ENCODE data around the gene INPP5A. TPM values are rescaled to one million over a fixed set of nuclear protein-coding genes. Genes with fewer than 3 reads are reported as not detected.

INPP5A gene
- total RNA-seq, 1 experiment from 2014 or later: 12.3 TPM

- Histone ChIP-seq H4K20me1 (ENCODE audit: insufficient read depth) (no peaks in the 10 kb centered on the region), H3K27me3 (ENCODE audit: insufficient read depth, low read length) (no peaks in the 10 kb centered on the region), H3K4me3 (replicated peaks in 1 of 2; ENCODE audit: low read depth in 1 of 2, low read length in 2 of 2) (no peak overlapping the region), H3K4me2 (ENCODE audit: low read length) (no peak overlapping the region), H3K9me3 (ENCODE audit: control insufficient read depth in 1 of 2, insufficient read depth in 1 of 2, low read depth in 1 of 2, low read length in 2 of 2) (no peaks in the 10 kb centered on the region), H3K9ac (ENCODE audit: low read length) (no peak overlapping the region), H3K4me1 (ENCODE audit: control insufficient read depth in 1 of 2, insufficient read depth in 2 of 2, low read length in 2 of 2) (peaks cover 7 to 9% of the 10 kb centered on the region in 2 experiments), H3K79me2 (ENCODE audit: insufficient read depth, low read length) (no peaks in the 10 kb centered on the region), H3K27ac (ENCODE audit: low read depth, low read length) (no peak overlapping the region), H3K36me3 (ENCODE audit: control insufficient read depth in 1 of 2, insufficient read depth in 2 of 2, low read length in 2 of 2) (no peaks in the 10 kb centered on the region), H3K9me2 (ENCODE audit: insufficient read depth) (no peaks in the 10 kb centered on the region), H2AFZ (ENCODE audit: low read depth, low read length, poor library complexity, severe bottlenecking) (no peak overlapping the region)
- intact Hi-C loops (cut with micrococcal nuclease): loop anchor here (2.0 kb wide), 1 partner anchor 120 kb away; no protein-coding TSS in a partner anchor
- POLR2A ChIA-PET: no interaction called here
- no peak for DNase-seq (ENCODE audit: low read depth, low spot score)
- CTCF ChIA-PET: no interaction called here
- no peak for ATAC-seq
- RAD21 ChIA-PET (ENCODE audit: low non-redundant PET in 1 of 2, low total read pairs in 2 of 2, uncharacterized antibody in 2 of 2, unreplicated experiment in 2 of 2): no interaction called here
- BruUV-seq (replicated peaks): no TSS peak
- TF ChIP-seq ZNF274 (IDR thresholded peaks at IDR 0.05; ENCODE audit: low read depth, low read length): no peak
- no peak for TF ChIP-seq POLR2AphosphoS5 (IDR thresholded peaks at IDR 0.05; ENCODE audit: low read depth, low read length)
- TF ChIP-seq CBX3 (IDR thresholded peaks at IDR 0.05; ENCODE audit: low read depth): no peak
- TF ChIP-seq SRF (IDR thresholded peaks at IDR 0.05; ENCODE audit: low read depth): no peak
- no peak for TF ChIP-seq EGR1 (IDR thresholded peaks at IDR 0.05; ENCODE audit: low read depth)
- no peak for TF ChIP-seq FOSL1 (IDR thresholded peaks at IDR 0.05; ENCODE audit: low read depth)
- TF ChIP-seq POLR2A (IDR thresholded peaks at IDR 0.05; ENCODE audit: borderline replicate concordance, extremely low read depth, insufficient read depth, insufficient read length): no peak
- TF ChIP-seq SP1 (IDR thresholded peaks at IDR 0.05; ENCODE audit: low read depth): no peak
Measured at GRCh38 chr10:132576671-132577349, 39.2 kb downstream of the INPP5A start.

- ChIA-PET RAD21 (ENCODE audit: low non-redundant PET in 1 of 2, low total read pairs in 2 of 2, uncharacterized antibody in 2 of 2, unreplicated experiment in 2 of 2) (no interaction called here), POLR2A (no interaction called here), CTCF (no interaction called here)
- no peak overlapping the region for H3K4me3 ChIP-seq (replicated peaks in 1 of 2; ENCODE audit: low read depth in 1 of 2, low read length in 2 of 2)
- no peak overlapping the region for H3K9ac ChIP-seq (ENCODE audit: low read length)
- H3K9me2 ChIP-seq (ENCODE audit: insufficient read depth): no peaks in the 10 kb centered on the region
- intact Hi-C loops (cut with micrococcal nuclease): loop anchor here (2.0 kb wide), 1 partner anchor 121 kb away; no protein-coding TSS in a partner anchor
- ATAC-seq (no peak), DNase-seq (ENCODE audit: low read depth, low spot score) (no peak)
- H3K36me3 ChIP-seq (ENCODE audit: control insufficient read depth in 1 of 2, insufficient read depth in 2 of 2, low read length in 2 of 2): no peaks in the 10 kb centered on the region
- no peak for TF ChIP-seq SIN3A (IDR thresholded peaks at IDR 0.05; ENCODE audit: low read depth)
- TF ChIP-seq RAD21 (IDR thresholded peaks at IDR 0.05; ENCODE audit: low read depth): peak; percentile 53
- TF ChIP-seq CTCF (IDR thresholded peaks at IDR 0.05 in 2 of 3, conservative IDR thresholded peaks at IDR 0.05 in 1 of 3; ENCODE audit: borderline replicate concordance in 1 of 3, insufficient read depth in 1 of 3, low read depth in 2 of 3, low read length in 2 of 3): peak in 1 of 3 experiments; percentile 33; a peak in 1 of 6 replicates
- no TSS peak for BruUV-seq (replicated peaks)
- H3K79me2 ChIP-seq (ENCODE audit: insufficient read depth, low read length): no peaks in the 10 kb centered on the region
- no peaks in the 10 kb centered on the region for H4K20me1 ChIP-seq (ENCODE audit: insufficient read depth)
- H2AFZ ChIP-seq (ENCODE audit: low read depth, low read length, poor library complexity, severe bottlenecking): no peak overlapping the region
- no peaks in the 10 kb centered on the region for H3K27me3 ChIP-seq (ENCODE audit: insufficient read depth, low read length)
- H3K4me1 ChIP-seq (ENCODE audit: control insufficient read depth in 1 of 2, insufficient read depth in 2 of 2, low read length in 2 of 2): peaks cover 2 to 3% of the 10 kb centered on the region in 2 experiments
- H3K9me3 ChIP-seq (ENCODE audit: control insufficient read depth in 1 of 2, insufficient read depth in 1 of 2, low read depth in 1 of 2, low read length in 2 of 2): no peaks in the 10 kb centered on the region
- no peak overlapping the region for H3K27ac ChIP-seq (ENCODE audit: low read depth, low read length)
- H3K4me2 ChIP-seq (ENCODE audit: low read length): no peak overlapping the region
Measured at GRCh38 chr10:132577350-132578003, 39.9 kb downstream of the INPP5A start.
